A549 (cell line): ENCODE measurements around the gene BZW1.

Source experiments
- BHLHE40 ChIP-seq: IDR thresholded peaks from 2 replicates; pipeline ENCODE4 v1.6.1; 2012; ENCODE audit warnings: low read depth, low read length, inconsistent platforms
- CTCF ChIP-seq: fragments of >200 bp; sonication (Bioruptor Twin); formaldehyde crosslinking; IDR thresholded peaks from 3 replicates; pipeline ENCODE4 v1.5.1; 2016
- RFX5 ChIP-seq: fragments of 450-650 bp; IDR thresholded peaks from 2 replicates; pipeline ENCODE4 v1.7.1; 2014; ENCODE audit warnings: antibody characterized with exemption, mild to moderate bottlenecking, moderate library complexity

DNA sequence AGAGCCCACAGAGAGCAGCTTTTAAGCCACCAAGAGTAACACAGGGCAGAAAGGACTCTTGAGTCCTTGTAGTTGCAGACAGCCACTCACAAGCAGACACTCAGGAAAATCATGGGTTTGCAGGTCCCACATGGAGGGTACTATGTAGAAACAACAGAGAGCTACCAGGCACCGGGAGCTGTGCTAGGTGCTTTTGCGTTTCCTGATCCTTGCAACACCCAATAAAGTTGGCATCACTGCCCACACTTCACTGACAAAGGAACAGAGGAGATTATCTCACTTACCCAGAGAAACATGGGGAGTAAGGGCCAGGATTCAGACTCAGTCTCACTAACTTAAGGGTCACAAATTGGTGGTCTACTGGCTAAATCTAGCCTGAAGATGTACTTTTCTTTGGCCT, 32.5 kb upstream of the BZW1 start:
- no peak for TF ChIP-seq BHLHE40
- TF ChIP-seq CTCF, result no peak
- no peak for TF ChIP-seq RFX5
